K562 (cell line): ENCODE results near the gene FAM53B. TPM values are rescaled to one million over a fixed set of nuclear protein-coding genes. Genes with fewer than 3 reads are reported as not detected.

Experiments
- ATAC-seq: fragments of 200-7000 bp; cut with Tn5 transposase; 3 replicates; pipeline ENCODE4 v1.9.1; 2020; ENCODE audit warnings: moderate library complexity
- BruUV-seq: library from RNA; stranded (reverse); fragments of 400-500 nt; replicated peaks from 2 replicates; lab custom pipeline; 2021; lab: Mats Ljungman, UMichigan
- CTCF ChIA-PET: fragments of 300-600 bp; formaldehyde crosslinking; extraction: SDS; loops from one replicate; lab custom pipeline; 2021; ENCODE audit warnings: low intra/inter-chr PET ratio; lab: Yijun Ruan, JAX
- POLR2A ChIA-PET: fragments of 300-600, 350-650 bp; sonication (Branson Sonifier 250); formaldehyde crosslinking; extraction: SDS; loops from one replicate; lab custom pipeline; 2021; ENCODE audit warnings: antibody characterized with exemption, inconsistent platforms; lab: Yijun Ruan, JAX
- DNase-seq, 4 experiments: peaks; one replicate each; pipeline versions ENCODE4 v3.0.0 to v3.0.0-alpha.2; 2011 to 2018; ENCODE audit warnings: low spot score in 3 of 4, mixed read lengths in 3 of 4; ENCODE audit errors: extremely low read depth in 1 of 4
- FAIRE-seq: peaks from 2 replicates; lab custom pipeline; 2011; peaks lifted over from hg19 to GRCh38; lab: Jason Lieb, UNC
- H2AFZ ChIP-seq: 2 replicates; pipeline ENCODE4 v1.6.0; 2011; ENCODE audit warnings: low read depth, low read length, control low read depth, inconsistent platforms
- H3K27ac ChIP-seq: fragments of 200-600 bp; 3 replicates; pipeline ENCODE4 v1.8.0; 2011; ENCODE audit warnings: low read depth, mild to moderate bottlenecking, control low read depth, inconsistent platforms, low read length, moderate library complexity, mixed read lengths; ENCODE audit errors: extremely low read depth
- H3K27me3 ChIP-seq, 2 experiments: fragments of 300-600 bp in 1 of 2; 2 replicates in 1 of 2; 3 replicates in 1 of 2; pipeline versions ENCODE4 v1.6.0 to v1.8.0; 2011; ENCODE audit warnings: inconsistent platforms in 2 of 2, low read length in 2 of 2, mild to moderate bottlenecking in 1 of 2, mixed read lengths in 1 of 2, moderate library complexity in 1 of 2; ENCODE audit not compliant: control insufficient read depth in 2 of 2, insufficient read depth in 2 of 2
- H3K36me3 ChIP-seq: fragments of 300-600 bp; 3 replicates; pipeline ENCODE4 v1.8.0; 2011; ENCODE audit warnings: mild to moderate bottlenecking, low read length, inconsistent platforms; ENCODE audit not compliant: control insufficient read depth, insufficient read depth
- H3K4me1 ChIP-seq, 2 experiments: fragments of 200-600 bp in 1 of 2; replicated peaks in 1 of 2; 2 replicates in 1 of 2; 3 replicates in 1 of 2; pipeline versions ENCODE4 v1.5.1 to v1.8.0; 2011; ENCODE audit warnings: inconsistent platforms in 2 of 2, low read length in 2 of 2, mild to moderate bottlenecking in 1 of 2, mixed read lengths in 1 of 2, moderate library complexity in 1 of 2; ENCODE audit not compliant: control insufficient read depth in 2 of 2, insufficient read depth in 2 of 2
- H3K4me2 ChIP-seq: 2 replicates; pipeline ENCODE4 v1.6.1; 2011; ENCODE audit warnings: low read length, control low read depth, inconsistent platforms, mixed read lengths; ENCODE audit not compliant: insufficient read depth
- H3K4me3 ChIP-seq: fragments of 200-600 bp; sonication (generic), shearing (Covaris generic); 2 replicates; pipeline ENCODE4 v1.5.1; 2016; ENCODE audit warnings: control low read depth, inconsistent platforms
- H3K79me2 ChIP-seq: fragments of 200-600 bp; 3 replicates; pipeline ENCODE4 v1.8.0; 2011; ENCODE audit warnings: low read length, inconsistent platforms; ENCODE audit not compliant: control insufficient read depth, insufficient read depth
- H3K9ac ChIP-seq, 2 experiments: 2 replicates each; pipeline versions ENCODE4 v1.6.0 to v1.6.1; 2011; ENCODE audit warnings: low read depth in 2 of 2, low read length in 2 of 2, control low read depth in 1 of 2, inconsistent platforms in 1 of 2, mild to moderate bottlenecking in 1 of 2, mixed read lengths in 1 of 2; ENCODE audit not compliant: insufficient read depth in 1 of 2
- H3K9me1 ChIP-seq: one replicate; pipeline ENCODE4 v1.6.0; 2011; ENCODE audit warnings: inconsistent platforms, mild to moderate bottlenecking, low read length, moderate library complexity; ENCODE audit not compliant: control insufficient read depth, insufficient read depth
- H3K9me3 ChIP-seq: replicated peaks from 2 replicates; pipeline ENCODE4 v1.5.1; 2011; ENCODE audit warnings: low read depth, low read length, inconsistent platforms; ENCODE audit not compliant: control insufficient read depth, insufficient read depth
- H4K20me1 ChIP-seq: replicated peaks from 2 replicates; pipeline ENCODE4 v1.6.1; 2011; ENCODE audit warnings: low read length, inconsistent platforms, mixed read lengths; ENCODE audit not compliant: control insufficient read depth, insufficient read depth
- EP300 ChIP-seq: IDR thresholded peaks from 2 replicates; pipeline ENCODE4 v1.6.1; 2012; ENCODE audit warnings: low read length, improper control_type of control experiment
- HNRNPK ChIP-seq: fragments of 200-400 bp; formaldehyde crosslinking; IDR thresholded peaks from one replicate; pipeline ENCODE4 v1.6.1; 2018; ENCODE audit warnings: mild to moderate bottlenecking, low read depth, low read length; ENCODE audit not compliant: poor library complexity, severe bottlenecking
- PTTG1 ChIP-seq: fragments of 450-650 bp; IDR thresholded peaks from 2 replicates; pipeline ENCODE4 v1.6.1; 2016; ENCODE audit warnings: low read depth, mild to moderate bottlenecking, missing genetic modification characterization, missing compliant biosample characterization
- SMAD3 ChIP-seq: fragments of 450-650 bp; formaldehyde crosslinking; conservative IDR thresholded peaks from 2 replicates; pipeline ENCODE4 v1.4.0; 2020; ENCODE audit warnings: mild to moderate bottlenecking
- SP1 ChIP-seq: sonication (generic); formaldehyde crosslinking; IDR thresholded peaks from 2 replicates; pipeline ENCODE4 v1.8.1; 2022; ENCODE audit warnings: mild to moderate bottlenecking, missing genetic modification reagents
- SRSF9 ChIP-seq: fragments of 200-400 bp; formaldehyde crosslinking; IDR thresholded peaks from 2 replicates; pipeline ENCODE4 v1.6.1; 2017; ENCODE audit warnings: low read depth, low read length, borderline replicate concordance
- ZNF445 ChIP-seq: fragments of 250-450 bp; sonication (Bioruptor Pico); IDR thresholded peaks from 2 replicates; pipeline ENCODE4 v1.4.0; 2020; ENCODE audit warnings: low read depth, mild to moderate bottlenecking, moderate library complexity
- WGBS: fragments of 100-300 bp; shearing (Covaris generic); methylation state at CpG from one replicate; pipeline ENCODE4 v1.1.6; 2016; ENCODE audit warnings: low coverage, mixed read lengths; ENCODE audit not compliant: insufficient coverage; ENCODE audit errors: missing lambda C conversion rate; 5-methylcytosine and 5-hydroxymethylcytosine counted together
- in situ Hi-C: fragments of 300-500 bp; cut with MboI; formaldehyde crosslinking; loops from 4 replicates; pipeline ENCODE4 v1.15.0; 2018; ENCODE audit warnings: inconsistent platforms, mixed read lengths
- intact Hi-C: fragments of 100-400 bp; cut with micrococcal nuclease; formaldehyde crosslinking; loops from 2 replicates; pipeline ENCODE4 v1.14.2; 2022
- polyA plus RNA-seq, 8 experiments: library from polyadenylated mRNA; depleted of rRNA in 4 of 8; stranded (reverse) in 5 of 8; unstranded in 3 of 8; fragments of >200 nt; fragmentation: Nextera tagmentation in 2 of 8; fragmentation: Illumina TruSeq in 1 of 8; extraction: Ambion mirVana in 2 of 8; extraction: Trizol in 1 of 8; gene quantifications; 2 replicates each; pipeline versions ENCODE4 v1.2.1 to v1.2.3, GENCODE V29; 2011 to 2014; ENCODE audit warnings: inconsistent platforms in 1 of 8, missing spikeins in 1 of 8
- total RNA-seq, 7 experiments: library from RNA; depleted of rRNA in 6 of 7; stranded (reverse); fragments of >200 nt in 6 of 7; fragmentation: Illumina TruSeq in 2 of 7; extraction: Trizol in 2 of 7; gene quantifications; 2 replicates each; pipeline versions ENCODE4 v1.2.1 to v1.2.3, GENCODE V29; 2011 to 2021; ENCODE audit warnings: low replicate concordance in 1 of 7
- TF ChIP-seq, protein P1 (sequence below): conservative IDR thresholded peaks from 2 replicates; pipeline ENCODE4 v1.6.1; 2011; ENCODE audit warnings: low read depth, mild to moderate bottlenecking, low read length; ENCODE audit not compliant: control insufficient read depth
- TF ChIP-seq, protein P2 (sequence below): fragments of 250-450 bp; sonication (Bioruptor Pico); IDR thresholded peaks from 2 replicates; pipeline ENCODE4 v1.5.0; 2022; ENCODE audit warnings: mild to moderate bottlenecking
- TF ChIP-seq, protein P3 (sequence below): fragments of 450-650 bp; IDR thresholded peaks from 2 replicates; pipeline ENCODE4 v1.6.1; 2017; ENCODE audit warnings: mild to moderate bottlenecking, moderate library complexity
- TF ChIP-seq, protein P4 (sequence below): fragments of 450-650 bp; formaldehyde crosslinking; IDR thresholded peaks from 2 replicates; pipeline ENCODE4 v1.4.0; 2020; ENCODE audit warnings: mild to moderate bottlenecking
- TF ChIP-seq, protein P5 (sequence below): sonication (generic); formaldehyde crosslinking; IDR thresholded peaks from 2 replicates; pipeline ENCODE4 v1.8.0; 2022; ENCODE audit warnings: mild to moderate bottlenecking, missing genetic modification reagents

The FAM53B gene
- total and polyA plus RNA-seq, 9 of the 15 experiments (the other 6 are each of a cell fraction or from before 2014, with no cell fraction given), result 0.03 to 16.5 (median 5.0) TPM

DNA sequence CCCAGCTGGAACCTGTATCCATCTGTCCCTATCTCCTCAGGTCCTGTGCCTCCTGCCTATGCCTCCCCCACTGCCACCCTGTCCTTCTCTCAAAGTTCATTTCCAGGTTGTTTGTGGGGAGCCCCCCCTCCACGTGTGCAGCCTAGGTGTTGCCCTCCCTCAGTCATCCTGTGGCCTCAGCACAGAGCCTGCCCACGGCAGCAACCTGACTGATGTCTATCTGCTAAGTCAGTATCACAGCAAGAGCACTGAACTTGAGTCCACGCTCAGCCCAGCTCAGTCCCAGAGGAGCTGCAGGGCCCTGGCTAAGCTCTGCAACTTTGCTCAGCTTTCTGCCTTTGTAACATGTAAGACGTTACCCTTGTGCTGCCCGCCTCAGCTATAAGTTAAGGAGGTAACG lies 28.7 kb downstream of the FAM53B start:
- H3K79me2 ChIP-seq, result peaks cover 48% of the 10 kb centered on the region
- in situ Hi-C loops (no loop called here), intact Hi-C loops (no loop called here)
- H3K27ac ChIP-seq, result no peak overlapping the region
- ChIA-PET CTCF (no interaction called here), POLR2A (interaction anchor here (0.7 to 1.3 kb wide), 3 partner anchors 14 to 243 kb away, joined by 3 read pairs; no protein-coding TSS in a partner anchor)
- no peak for FAIRE-seq
- H3K9ac ChIP-seq, result peak overlapping the region in 1 of 2 experiments; percentile 29; a peak in 1 of 4 replicates
- no TSS peak for BruUV-seq
- ATAC-seq, result no peak
- H4K20me1 ChIP-seq, result peaks cover 9% of the 10 kb centered on the region; the same call in 1 of the 2 replicates
- no peak overlapping the region for H2AFZ ChIP-seq
- peak in 1 of 4 experiments; percentile 17 for DNase-seq
- H3K4me2 ChIP-seq, result no peak overlapping the region
- H3K4me1 ChIP-seq, result peaks cover 32 to 35% of the 10 kb centered on the region in 2 experiments
- H3K9me3 ChIP-seq, result no peaks in the 10 kb centered on the region
- H3K9me1 ChIP-seq, result no peaks in the 10 kb centered on the region
- WGBS, result 72% methylated on average over 4 of the region's 6 CpGs
- H3K27me3 ChIP-seq, result no peaks in the 10 kb centered on the region
- H3K36me3 ChIP-seq, result peaks cover 10% of the 10 kb centered on the region; the same call in 2 of the 3 replicates
- H3K4me3 ChIP-seq, result no peak overlapping the region
- TF ChIP-seq SMAD3 (CRISPR knock-in tag) (no peak), ZNF445 (no peak), SP1 (CRISPR knock-in tag) (no peak), EP300 (no peak), SRSF9 (no peak), HNRNPK (no peak), PTTG1 (no peak)
- TF ChIP-seq, protein P1, sequence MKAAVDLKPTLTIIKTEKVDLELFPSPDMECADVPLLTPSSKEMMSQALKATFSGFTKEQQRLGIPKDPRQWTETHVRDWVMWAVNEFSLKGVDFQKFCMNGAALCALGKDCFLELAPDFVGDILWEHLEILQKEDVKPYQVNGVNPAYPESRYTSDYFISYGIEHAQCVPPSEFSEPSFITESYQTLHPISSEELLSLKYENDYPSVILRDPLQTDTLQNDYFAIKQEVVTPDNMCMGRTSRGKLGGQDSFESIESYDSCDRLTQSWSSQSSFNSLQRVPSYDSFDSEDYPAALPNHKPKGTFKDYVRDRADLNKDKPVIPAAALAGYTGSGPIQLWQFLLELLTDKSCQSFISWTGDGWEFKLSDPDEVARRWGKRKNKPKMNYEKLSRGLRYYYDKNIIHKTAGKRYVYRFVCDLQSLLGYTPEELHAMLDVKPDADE, result no peak
- TF ChIP-seq, protein P2, sequence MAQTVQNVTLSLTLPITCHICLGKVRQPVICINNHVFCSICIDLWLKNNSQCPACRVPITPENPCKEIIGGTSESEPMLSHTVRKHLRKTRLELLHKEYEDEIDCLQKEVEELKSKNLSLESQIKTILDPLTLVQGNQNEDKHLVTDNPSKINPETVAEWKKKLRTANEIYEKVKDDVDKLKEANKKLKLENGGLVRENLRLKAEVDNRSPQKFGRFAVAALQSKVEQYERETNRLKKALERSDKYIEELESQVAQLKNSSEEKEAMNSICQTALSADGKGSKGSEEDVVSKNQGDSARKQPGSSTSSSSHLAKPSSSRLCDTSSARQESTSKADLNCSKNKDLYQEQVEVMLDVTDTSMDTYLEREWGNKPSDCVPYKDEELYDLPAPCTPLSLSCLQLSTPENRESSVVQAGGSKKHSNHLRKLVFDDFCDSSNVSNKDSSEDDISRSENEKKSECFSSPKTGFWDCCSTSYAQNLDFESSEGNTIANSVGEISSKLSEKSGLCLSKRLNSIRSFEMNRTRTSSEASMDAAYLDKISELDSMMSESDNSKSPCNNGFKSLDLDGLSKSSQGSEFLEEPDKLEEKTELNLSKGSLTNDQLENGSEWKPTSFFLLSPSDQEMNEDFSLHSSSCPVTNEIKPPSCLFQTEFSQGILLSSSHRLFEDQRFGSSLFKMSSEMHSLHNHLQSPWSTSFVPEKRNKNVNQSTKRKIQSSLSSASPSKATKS, result no peak
- TF ChIP-seq, protein P3, sequence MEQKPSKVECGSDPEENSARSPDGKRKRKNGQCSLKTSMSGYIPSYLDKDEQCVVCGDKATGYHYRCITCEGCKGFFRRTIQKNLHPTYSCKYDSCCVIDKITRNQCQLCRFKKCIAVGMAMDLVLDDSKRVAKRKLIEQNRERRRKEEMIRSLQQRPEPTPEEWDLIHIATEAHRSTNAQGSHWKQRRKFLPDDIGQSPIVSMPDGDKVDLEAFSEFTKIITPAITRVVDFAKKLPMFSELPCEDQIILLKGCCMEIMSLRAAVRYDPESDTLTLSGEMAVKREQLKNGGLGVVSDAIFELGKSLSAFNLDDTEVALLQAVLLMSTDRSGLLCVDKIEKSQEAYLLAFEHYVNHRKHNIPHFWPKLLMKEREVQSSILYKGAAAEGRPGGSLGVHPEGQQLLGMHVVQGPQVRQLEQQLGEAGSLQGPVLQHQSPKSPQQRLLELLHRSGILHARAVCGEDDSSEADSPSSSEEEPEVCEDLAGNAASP, result no peak
- TF ChIP-seq, protein P4, sequence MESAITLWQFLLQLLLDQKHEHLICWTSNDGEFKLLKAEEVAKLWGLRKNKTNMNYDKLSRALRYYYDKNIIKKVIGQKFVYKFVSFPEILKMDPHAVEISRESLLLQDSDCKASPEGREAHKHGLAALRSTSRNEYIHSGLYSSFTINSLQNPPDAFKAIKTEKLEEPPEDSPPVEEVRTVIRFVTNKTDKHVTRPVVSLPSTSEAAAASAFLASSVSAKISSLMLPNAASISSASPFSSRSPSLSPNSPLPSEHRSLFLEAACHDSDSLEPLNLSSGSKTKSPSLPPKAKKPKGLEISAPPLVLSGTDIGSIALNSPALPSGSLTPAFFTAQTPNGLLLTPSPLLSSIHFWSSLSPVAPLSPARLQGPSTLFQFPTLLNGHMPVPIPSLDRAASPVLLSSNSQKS (CRISPR knock-in tag), result no peak
- TF ChIP-seq, protein P5, sequence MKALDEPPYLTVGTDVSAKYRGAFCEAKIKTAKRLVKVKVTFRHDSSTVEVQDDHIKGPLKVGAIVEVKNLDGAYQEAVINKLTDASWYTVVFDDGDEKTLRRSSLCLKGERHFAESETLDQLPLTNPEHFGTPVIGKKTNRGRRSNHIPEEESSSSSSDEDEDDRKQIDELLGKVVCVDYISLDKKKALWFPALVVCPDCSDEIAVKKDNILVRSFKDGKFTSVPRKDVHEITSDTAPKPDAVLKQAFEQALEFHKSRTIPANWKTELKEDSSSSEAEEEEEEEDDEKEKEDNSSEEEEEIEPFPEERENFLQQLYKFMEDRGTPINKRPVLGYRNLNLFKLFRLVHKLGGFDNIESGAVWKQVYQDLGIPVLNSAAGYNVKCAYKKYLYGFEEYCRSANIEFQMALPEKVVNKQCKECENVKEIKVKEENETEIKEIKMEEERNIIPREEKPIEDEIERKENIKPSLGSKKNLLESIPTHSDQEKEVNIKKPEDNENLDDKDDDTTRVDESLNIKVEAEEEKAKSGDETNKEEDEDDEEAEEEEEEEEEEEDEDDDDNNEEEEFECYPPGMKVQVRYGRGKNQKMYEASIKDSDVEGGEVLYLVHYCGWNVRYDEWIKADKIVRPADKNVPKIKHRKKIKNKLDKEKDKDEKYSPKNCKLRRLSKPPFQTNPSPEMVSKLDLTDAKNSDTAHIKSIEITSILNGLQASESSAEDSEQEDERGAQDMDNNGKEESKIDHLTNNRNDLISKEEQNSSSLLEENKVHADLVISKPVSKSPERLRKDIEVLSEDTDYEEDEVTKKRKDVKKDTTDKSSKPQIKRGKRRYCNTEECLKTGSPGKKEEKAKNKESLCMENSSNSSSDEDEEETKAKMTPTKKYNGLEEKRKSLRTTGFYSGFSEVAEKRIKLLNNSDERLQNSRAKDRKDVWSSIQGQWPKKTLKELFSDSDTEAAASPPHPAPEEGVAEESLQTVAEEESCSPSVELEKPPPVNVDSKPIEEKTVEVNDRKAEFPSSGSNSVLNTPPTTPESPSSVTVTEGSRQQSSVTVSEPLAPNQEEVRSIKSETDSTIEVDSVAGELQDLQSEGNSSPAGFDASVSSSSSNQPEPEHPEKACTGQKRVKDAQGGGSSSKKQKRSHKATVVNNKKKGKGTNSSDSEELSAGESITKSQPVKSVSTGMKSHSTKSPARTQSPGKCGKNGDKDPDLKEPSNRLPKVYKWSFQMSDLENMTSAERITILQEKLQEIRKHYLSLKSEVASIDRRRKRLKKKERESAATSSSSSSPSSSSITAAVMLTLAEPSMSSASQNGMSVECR (CRISPR knock-in tag), result no peak
